IPS DF 6.9 (cell line): ENCODE measurements around the gene PDGFRB.

Experiments
- DNase-seq: peaks from one replicate; pipeline ENCODE4 v3.0.0-alpha.2; 2013; ENCODE audit warnings: low read depth, low spot score
- H3K27ac ChIP-seq: one replicate; pipeline ENCODE4 v1.5.1; 2013; ENCODE audit warnings: low read length, control low read depth
- H3K27me3 ChIP-seq: 2 replicates; pipeline ENCODE4 v1.6.1; 2013; ENCODE audit warnings: mild to moderate bottlenecking, low read length; ENCODE audit not compliant: control insufficient read depth, insufficient read depth
- H3K36me3 ChIP-seq: 2 replicates; pipeline ENCODE4 v1.6.1; 2013; ENCODE audit warnings: low read length; ENCODE audit not compliant: control insufficient read depth, insufficient read depth
- H3K4me1 ChIP-seq: 2 replicates; pipeline ENCODE4 v1.6.1; 2013; ENCODE audit warnings: low read length; ENCODE audit not compliant: control insufficient read depth, insufficient read depth
- H3K4me3 ChIP-seq: 2 replicates; pipeline ENCODE4 v1.5.1; 2013; ENCODE audit warnings: mild to moderate bottlenecking, low read length
- H3K9me3 ChIP-seq: 2 replicates; pipeline ENCODE4 v1.6.1; 2013; ENCODE audit warnings: low read length, inconsistent platforms; ENCODE audit not compliant: control insufficient read depth, insufficient read depth
- WGBS: extraction: QIAGEN DNeasy Blood & Tissue Kit; methylation state at CpG from one replicate; pipeline ENCODE4 v1.1.7; 2013; ENCODE audit warnings: mixed read lengths, missing lambda C conversion rate; ENCODE audit not compliant: insufficient read length, insufficient coverage; 5-methylcytosine and 5-hydroxymethylcytosine counted together

The PDGFRB gene

GRCh38 chr5:150129813-150130492 lies 25.7 kb downstream of the PDGFRB start:
- H3K4me1 ChIP-seq, result peaks cover 4% of the 10 kb centered on the region
- no peaks in the 10 kb centered on the region for H3K27me3 ChIP-seq
- no CpG with 5 or more reads among the region's 25 CpGs for WGBS
- H3K27ac ChIP-seq, result no peak overlapping the region
- H3K4me3 ChIP-seq, result no peak overlapping the region
- H3K36me3 ChIP-seq, result no peaks in the 10 kb centered on the region
- no peak for DNase-seq
- H3K9me3 ChIP-seq, result no peaks in the 10 kb centered on the region

GRCh38 chr5:150129454-150129812 lies 26.2 kb downstream of the PDGFRB start:
- Histone ChIP-seq H3K4me3 (no peak overlapping the region), H3K27me3 (no peaks in the 10 kb centered on the region), H3K9me3 (no peaks in the 10 kb centered on the region), H3K4me1 (peaks cover 4% of the 10 kb centered on the region), H3K36me3 (no peaks in the 10 kb centered on the region), H3K27ac (no peak overlapping the region)
- no peak for DNase-seq
- WGBS, result no CpG with 5 or more reads among the region's 8 CpGs

GRCh38 chr5:150126921-150127265 lies 28.8 kb downstream of the PDGFRB start:
- H3K36me3 ChIP-seq, result no peaks in the 10 kb centered on the region
- WGBS, result no CpG with 5 or more reads among the region's 6 CpGs
- no peak overlapping the region for H3K27ac ChIP-seq

GRCh38 chr5:150126199-150126920 lies 29.3 kb downstream of the PDGFRB start:
- no CpG with 5 or more reads among the region's 10 CpGs for WGBS
- no peaks in the 10 kb centered on the region for H3K9me3 ChIP-seq
- no peak overlapping the region for H3K27ac ChIP-seq
- H3K27me3 ChIP-seq, result no peaks in the 10 kb centered on the region
- no peak overlapping the region for H3K4me3 ChIP-seq
- no peaks in the 10 kb centered on the region for H3K36me3 ChIP-seq
- no peak for DNase-seq
- H3K4me1 ChIP-seq, result peaks cover 2% of the 10 kb centered on the region

More at GRCh38 chr5:150126921-150127265, 28.8 kb downstream of the PDGFRB start:
- no peaks in the 10 kb centered on the region for H3K27me3 ChIP-seq
- no peaks in the 10 kb centered on the region for H3K9me3 ChIP-seq
- DNase-seq, result no peak
- peaks cover 4% of the 10 kb centered on the region for H3K4me1 ChIP-seq
- H3K4me3 ChIP-seq, result no peak overlapping the region

GRCh38 chr5:150125334-150125733 lies 30.3 kb downstream of the PDGFRB start:
- Histone ChIP-seq H3K4me1 (peaks cover under 1% of the 10 kb centered on the region), H3K36me3 (no peaks in the 10 kb centered on the region), H3K27ac (no peak overlapping the region), H3K4me3 (no peak overlapping the region), H3K9me3 (no peaks in the 10 kb centered on the region), H3K27me3 (no peaks in the 10 kb centered on the region)
- no CpG with 5 or more reads among the region's 10 CpGs for WGBS
- DNase-seq, result no peak

GRCh38 chr5:150124596-150124995 lies 31.0 kb downstream of the PDGFRB start:
- no CpG with 5 or more reads among the region's 8 CpGs for WGBS
- DNase-seq, result no peak
- H3K4me3 ChIP-seq, result no peak overlapping the region
- H3K27ac ChIP-seq, result no peak overlapping the region
- H3K4me1 ChIP-seq, result no peaks in the 10 kb centered on the region; the same call in 1 of the 2 replicates
- no peaks in the 10 kb centered on the region for H3K27me3 ChIP-seq
- H3K9me3 ChIP-seq, result no peaks in the 10 kb centered on the region
- H3K36me3 ChIP-seq, result no peaks in the 10 kb centered on the region

- no peak for DNase-seq
- H3K4me1 ChIP-seq, result no peaks in the 10 kb centered on the region; the same call in 1 of the 2 replicates
- WGBS, result no CpG with 5 or more reads among the region's 11 CpGs
- no peak overlapping the region for H3K27ac ChIP-seq
- H3K27me3 ChIP-seq, result no peaks in the 10 kb centered on the region
- H3K9me3 ChIP-seq, result no peaks in the 10 kb centered on the region
- no peaks in the 10 kb centered on the region for H3K36me3 ChIP-seq
- no peak overlapping the region for H3K4me3 ChIP-seq
These were observed 31.5 kb downstream of the PDGFRB start for GRCh38 chr5:150124111-150124557.

- DNase-seq, result no peak
- Histone ChIP-seq H3K9me3 (no peaks in the 10 kb centered on the region), H3K4me1 (no peaks in the 10 kb centered on the region; the same call in 1 of the 2 replicates), H3K4me3 (no peak overlapping the region), H3K27ac (no peak overlapping the region), H3K36me3 (no peaks in the 10 kb centered on the region), H3K27me3 (no peaks in the 10 kb centered on the region)
- no CpG with 5 or more reads among the region's 4 CpGs for WGBS
These were observed 32.1 kb downstream of the PDGFRB start for GRCh38 chr5:150123542-150123941.

- Histone ChIP-seq H3K4me1 (no peaks in the 10 kb centered on the region; the same call in 1 of the 2 replicates), H3K27ac (no peak overlapping the region), H3K27me3 (no peaks in the 10 kb centered on the region), H3K4me3 (no peak overlapping the region), H3K36me3 (no peaks in the 10 kb centered on the region), H3K9me3 (no peaks in the 10 kb centered on the region)
- DNase-seq, result no peak
- WGBS, result no CpG with 5 or more reads among the region's 15 CpGs
These were observed 32.8 kb downstream of the PDGFRB start for GRCh38 chr5:150122536-150123481.

GRCh38 chr5:150122158-150122510 lies 33.5 kb downstream of the PDGFRB start:
- no CpG with 5 or more reads among the region's 5 CpGs for WGBS
- no peak for DNase-seq

More at GRCh38 chr5:150122158-150122510, 33.5 kb downstream of the PDGFRB start:
- Histone ChIP-seq H3K4me3 (no peak overlapping the region), H3K36me3 (no peaks in the 10 kb centered on the region), H3K4me1 (no peaks in the 10 kb centered on the region; the same call in 1 of the 2 replicates), H3K27me3 (no peaks in the 10 kb centered on the region), H3K9me3 (no peaks in the 10 kb centered on the region), H3K27ac (no peak overlapping the region)
